ENCODE results near the gene FAM81B.

- TF ChIP-seq POLR2A (IDR thresholded peaks at IDR 0.05) = no peak
- TF ChIP-seq CTCF (IDR thresholded peaks at IDR 0.05) = no peak
Observed at GRCh38 chr5:95398989-95399388, 7.8 kb downstream of the FAM81B start.

All from sigmoid colon (tissue), 3 donors.